ENCODE data around the gene PSMA6. TPM values are rescaled to one million over a fixed set of nuclear protein-coding genes. Genes with fewer than 3 reads are reported as not detected.

PSMA6 gene
- polyA plus RNA-seq, 2 of the 4 experiments (the other 2 are of a cell fraction) = 369 to 395 TPM

- TF ChIP-seq REST (IDR thresholded peaks at IDR 0.05) (no peak), KDM5A (IDR thresholded peaks at IDR 0.05) (no peak), EP300 (IDR thresholded peaks at IDR 0.05) (no peak), CBX8 (IDR thresholded peaks at IDR 0.05) (no peak), POLR2AphosphoS2 (conservative IDR thresholded peaks at IDR 0.05; ENCODE audit: low read length) (no peak)
Measured at GRCh38 chr14:35286707-35287106, 5.5 kb upstream of the PSMA6 start (continued).

DNA sequence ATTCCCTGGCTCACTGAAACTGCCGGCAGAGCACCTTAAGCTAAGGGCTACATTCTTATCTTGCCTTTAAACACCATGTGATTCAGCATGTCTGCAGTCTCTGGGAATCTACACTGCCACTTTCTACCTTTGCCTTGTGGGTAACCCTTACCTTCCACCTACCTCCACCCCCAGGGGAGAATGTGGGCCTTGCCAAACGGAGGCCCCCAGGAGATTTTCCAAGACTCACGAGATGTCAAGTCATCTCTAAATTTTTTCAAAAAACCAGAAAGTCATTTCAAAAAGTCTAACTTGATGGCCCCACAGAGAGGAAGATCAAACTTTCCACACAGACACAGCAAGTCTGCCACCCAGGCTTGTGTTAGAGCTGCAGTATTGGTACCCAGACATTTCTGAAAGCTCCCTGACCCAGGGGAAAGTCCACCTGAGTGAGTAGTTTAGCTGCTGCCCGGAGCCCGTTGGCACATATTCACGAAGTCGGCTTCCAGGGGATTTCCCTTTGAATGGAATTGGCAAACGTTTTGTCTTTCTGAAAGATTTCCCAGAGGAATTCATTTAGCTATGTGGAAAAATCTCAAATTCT is 4.7 kb upstream of the PSMA6 start:
- WGBS (ENCODE audit: missing lambda C conversion rate) = 33% methylated on average over 8 of the region's 8 CpGs
- H3K4me1 ChIP-seq = peaks cover 8% of the 10 kb centered on the region; the same call in 1 of the 3 replicates
- TF ChIP-seq HOXA7 (CRISPR knock-in tag; IDR thresholded peaks at IDR 0.05) = no peak
- no peak for TF ChIP-seq SREBF2 (IDR thresholded peaks at IDR 0.05)
- TF ChIP-seq, protein P1, sequence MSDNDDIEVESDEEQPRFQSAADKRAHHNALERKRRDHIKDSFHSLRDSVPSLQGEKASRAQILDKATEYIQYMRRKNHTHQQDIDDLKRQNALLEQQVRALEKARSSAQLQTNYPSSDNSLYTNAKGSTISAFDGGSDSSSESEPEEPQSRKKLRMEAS (IDR thresholded peaks at IDR 0.05) = no peak
- TF ChIP-seq POLR2AphosphoS2 (conservative IDR thresholded peaks at IDR 0.05; ENCODE audit: low read length) = no peak
- no peak for TF ChIP-seq EP300 (IDR thresholded peaks at IDR 0.05)
- no peak for TF ChIP-seq HOXB13 (CRISPR knock-in tag; IDR thresholded peaks at IDR 0.05; ENCODE audit: low read depth)
- TF ChIP-seq CEBPB (IDR thresholded peaks at IDR 0.05) = no peak
- TF ChIP-seq JUNB (IDR thresholded peaks at IDR 0.05) = no peak
- no peak for TF ChIP-seq CBX8 (IDR thresholded peaks at IDR 0.05)
- no peak for TF ChIP-seq CHD2 (IDR thresholded peaks at IDR 0.05; ENCODE audit: low read length, partially characterized antibody)
- no peak for TF ChIP-seq SMC3 (IDR thresholded peaks at IDR 0.05)
- TF ChIP-seq MAZ (IDR thresholded peaks at IDR 0.05; ENCODE audit: borderline replicate concordance, low read depth, low read length) = no peak
- TF ChIP-seq, protein P2, sequence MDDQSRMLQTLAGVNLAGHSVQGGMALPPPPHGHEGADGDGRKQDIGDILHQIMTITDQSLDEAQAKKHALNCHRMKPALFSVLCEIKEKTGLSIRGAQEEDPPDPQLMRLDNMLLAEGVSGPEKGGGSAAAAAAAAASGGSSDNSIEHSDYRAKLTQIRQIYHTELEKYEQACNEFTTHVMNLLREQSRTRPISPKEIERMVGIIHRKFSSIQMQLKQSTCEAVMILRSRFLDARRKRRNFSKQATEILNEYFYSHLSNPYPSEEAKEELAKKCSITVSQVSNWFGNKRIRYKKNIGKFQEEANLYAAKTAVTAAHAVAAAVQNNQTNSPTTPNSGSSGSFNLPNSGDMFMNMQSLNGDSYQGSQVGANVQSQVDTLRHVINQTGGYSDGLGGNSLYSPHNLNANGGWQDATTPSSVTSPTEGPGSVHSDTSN (IDR thresholded peaks at IDR 0.05) = no peak
- TF ChIP-seq PHF8 (IDR thresholded peaks at IDR 0.05; ENCODE audit: borderline replicate concordance, low read depth) = no peak
- TF ChIP-seq ZSCAN20 (CRISPR knock-in tag; IDR thresholded peaks at IDR 0.05) = no peak
- TF ChIP-seq ELK1 (IDR thresholded peaks at IDR 0.05; ENCODE audit: low read depth, low read length) = no peak
- TF ChIP-seq BCL3 (IDR thresholded peaks at IDR 0.05) = no peak
- ATAC-seq (no peak), FAIRE-seq (no peak), DNase-seq (ENCODE audit: low read depth in 1 of 2, low spot score in 1 of 2) (no peak)
- ChIA-PET POLR2A (interaction anchor here (0.5 kb wide), 1 partner anchor 114 kb away, joined by 6 read pairs; no protein-coding TSS in a partner anchor), CTCF (interaction anchor here (0.9 to 2.8 kb wide), 5 partner anchors 10 to 136 kb away, joined by 3 to 12 read pairs (median 4); no protein-coding TSS in a partner anchor)
- no peaks in the 10 kb centered on the region for H3K9me3 ChIP-seq
- H3K4me2 ChIP-seq = no peak overlapping the region
- no peak overlapping the region for H3K4me3 ChIP-seq
- H3K27ac ChIP-seq = no peak overlapping the region

Data from A549 (cell line).